A172 (cell line): ENCODE measurements around the gene SPTBN4. TPM values are rescaled to one million over a fixed set of nuclear protein-coding genes. Genes with fewer than 3 reads are reported as not detected.
"Not testable (repeated sequence)": the region's sequence is repeated elsewhere in the genome, so short reads cannot be mapped to it uniquely, and the experiment has no call there.

Experiments used
- DNase-seq: peaks from one replicate; pipeline ENCODE4 v3.0.0-alpha.2; 2015; ENCODE audit warnings: low spot score
- total RNA-seq: library from RNA; depleted of rRNA; stranded (reverse); fragments of >200 nt; shearing (Covaris generic); gene quantifications from 2 replicates; pipeline ENCODE4 v1.2.3, GENCODE V29; 2014; rRNA removed

SPTBN4 gene
- 2.2 and 2.3 TPM in 2 replicates for total RNA-seq

- no peak for DNase-seq
These were observed at the start of gene SPTBN4 for GRCh38 chr19:40466985-40467734. Gene SPTBN4, plus strand, starts transcription at chr19:40467001. Its CDS starts 5,621 bp downstream, at chr19:40472622.

- no peak for DNase-seq
These were observed 49.2 kb upstream of the SPTBN4 start for GRCh38 chr19:40417643-40417981.

- DNase-seq: no peak
These were observed 48.8 kb upstream of the SPTBN4 start for GRCh38 chr19:40418040-40418439.

- DNase-seq: no peak
These were observed 47.7 kb upstream of the SPTBN4 start for GRCh38 chr19:40419066-40419612.

GRCh38 chr19:40419780-40420179 is 47.0 kb upstream of the SPTBN4 start:
- DNase-seq: no peak

GRCh38 chr19:40420451-40420765 is 46.4 kb upstream of the SPTBN4 start:
- DNase-seq: no peak

- DNase-seq: peak; percentile 84
These were observed 45.7 kb upstream of the SPTBN4 start for GRCh38 chr19:40420766-40421765.

GRCh38 chr19:40421993-40422747 is 44.6 kb upstream of the SPTBN4 start:
- DNase-seq: no peak

- no peak for DNase-seq
These were observed 43.8 kb upstream of the SPTBN4 start for GRCh38 chr19:40422748-40423566.

- no peak for DNase-seq
These were observed 42.9 kb upstream of the SPTBN4 start for GRCh38 chr19:40423938-40424337.

- no peak for DNase-seq
These were observed 42.0 kb upstream of the SPTBN4 start for GRCh38 chr19:40424637-40425449.

GRCh38 chr19:40425450-40426287 is 41.1 kb upstream of the SPTBN4 start, which contains the start of gene SERTAD1:
Gene SERTAD1, minus strand, starts transcription at chr19:40425992. Its CDS starts 2,446 bp downstream, at chr19:40423546.
- peak; percentile 99 for DNase-seq

- DNase-seq: not testable (repeated sequence)
These were observed 38.6 kb upstream of the SPTBN4 start for GRCh38 chr19:40428197-40428596.

- not testable (repeated sequence) for DNase-seq
These were observed 36.6 kb upstream of the SPTBN4 start for GRCh38 chr19:40430242-40430641.

GRCh38 chr19:40431698-40432097 is 35.1 kb upstream of the SPTBN4 start:
- DNase-seq: no peak

- not testable (repeated sequence) for DNase-seq
These were observed 34.0 kb upstream of the SPTBN4 start for GRCh38 chr19:40432760-40433159.

- peak; percentile 87 for DNase-seq
These were observed 33.2 kb upstream of the SPTBN4 start for GRCh38 chr19:40433391-40434216.

- DNase-seq: no peak
These were observed 28.5 kb upstream of the SPTBN4 start for GRCh38 chr19:40438284-40438683.
